HCT116 (cell line): ENCODE results near the gene PWP1. TPM values are rescaled to one million over a fixed set of nuclear protein-coding genes. Genes with fewer than 3 reads are reported as not detected.

Experiments used
- ATAC-seq: fragments of 200-7000 bp; cut with Tn5 transposase; 2 replicates; pipeline ENCODE4 v1.9.1; 2020; ENCODE audit warnings: mild to moderate bottlenecking, moderate library complexity
- BruUV-seq: library from RNA; stranded (reverse); fragments of 400-500 nt; replicated peaks from 2 replicates; lab custom pipeline; 2021; lab: Mats Ljungman, UMichigan
- CTCF ChIA-PET: fragments of 300-600 bp; sonication (Branson Sonifier 250); formaldehyde crosslinking; loops from one replicate; lab custom pipeline; 2021; ENCODE audit warnings: antibody characterized with exemption; lab: Charles Lee
- POLR2A ChIA-PET: fragments of 300-600, 350-600 bp; sonication (Branson Sonifier 250); formaldehyde crosslinking; loops from one replicate; lab custom pipeline; 2021; ENCODE audit warnings: antibody characterized with exemption; lab: Charles Lee
- RAD21 ChIA-PET, 2 experiments: fragments of 300-600 bp; sonication (Branson Sonifier 250); formaldehyde crosslinking; loops; one replicate each; lab custom pipeline; 2023; ENCODE audit warnings: low total read pairs in 2 of 2; ENCODE audit not compliant: uncharacterized antibody in 2 of 2, unreplicated experiment in 2 of 2, low non-redundant PET in 1 of 2; lab: Charles Lee
- DNase-seq: peaks from one replicate; pipeline ENCODE4 v3.0.0-alpha.2; 2010; ENCODE audit warnings: low read depth, low spot score
- H2AFZ ChIP-seq: fragments of 200-600 bp; shearing (Covaris generic), sonication (generic); 2 replicates; pipeline ENCODE4 v1.6.1; 2017; ENCODE audit warnings: low read depth, mixed run types, mixed read lengths, antibody characterized with exemption, low read length; ENCODE audit not compliant: poor library complexity, severe bottlenecking
- H3K27ac ChIP-seq: 2 replicates; pipeline ENCODE4 v1.5.1; 2012; ENCODE audit warnings: low read depth, low read length
- H3K27me3 ChIP-seq: fragments of 200-600 bp; sonication (generic); 2 replicates; pipeline ENCODE4 v1.6.1; 2016; ENCODE audit warnings: mixed run types, low read length, mixed read lengths; ENCODE audit not compliant: insufficient read depth
- H3K36me3 ChIP-seq, 2 experiments: fragments of 200-500 bp in 1 of 2; fragments of 200-600 bp in 1 of 2; sonication (Bioruptor generic) in 1 of 2; sonication (generic) in 1 of 2; 2 replicates each; pipeline versions ENCODE4 v1.5.1 to v1.6.1; 2014 to 2016; ENCODE audit warnings: low read length in 2 of 2, inconsistent platforms in 1 of 2, mixed read lengths in 1 of 2, mixed run types in 1 of 2; ENCODE audit not compliant: insufficient read depth in 2 of 2, control insufficient read depth in 1 of 2
- H3K4me1 ChIP-seq, 2 experiments: fragments of 200-600 bp in 1 of 2; sonication (generic) in 1 of 2; 2 replicates each; pipeline versions ENCODE4 v1.5.1 to v1.6.1; 2012 to 2017; ENCODE audit warnings: low read length in 2 of 2, inconsistent platforms in 1 of 2, mild to moderate bottlenecking in 1 of 2, mixed read lengths in 1 of 2, mixed run types in 1 of 2, moderate library complexity in 1 of 2; ENCODE audit not compliant: insufficient read depth in 2 of 2, control insufficient read depth in 1 of 2
- H3K4me2 ChIP-seq: fragments of 200-600 bp; sonication (generic); 2 replicates; pipeline ENCODE4 v1.6.1; 2017; ENCODE audit warnings: mixed run types, low read length, mixed read lengths
- H3K4me3 ChIP-seq, 2 experiments: fragments of 200-600 bp in 1 of 2; sonication (generic) in 1 of 2; replicated peaks in 1 of 2; 2 replicates each; pipeline ENCODE4 v1.5.1; 2011 to 2016; ENCODE audit warnings: low read length in 2 of 2, control low read depth in 1 of 2, low read depth in 1 of 2, mild to moderate bottlenecking in 1 of 2, mixed read lengths in 1 of 2, mixed run types in 1 of 2
- H3K79me2 ChIP-seq: fragments of 200-600 bp; sonication (generic); 2 replicates; pipeline ENCODE4 v1.6.1; 2017; ENCODE audit warnings: mild to moderate bottlenecking, mixed run types, low read length, moderate library complexity, mixed read lengths; ENCODE audit not compliant: insufficient read depth
- H3K9ac ChIP-seq: fragments of 200-600 bp; sonication (generic); 2 replicates; pipeline ENCODE4 v1.6.1; 2016; ENCODE audit warnings: low read length, mixed read lengths
- H3K9me2 ChIP-seq: fragments of 200-600 bp; sonication (generic), shearing (Covaris generic); 2 replicates; pipeline ENCODE4 v1.6.1; 2017; ENCODE audit warnings: mixed run types, mild to moderate bottlenecking, moderate library complexity; ENCODE audit not compliant: insufficient read depth
- H3K9me3 ChIP-seq, 2 experiments: fragments of 200-500 bp in 1 of 2; fragments of 200-600 bp in 1 of 2; sonication (Bioruptor generic) in 1 of 2; sonication (generic) in 1 of 2; 2 replicates each; pipeline ENCODE4 v1.6.1; 2014 to 2017; ENCODE audit warnings: low read length in 2 of 2, mixed read lengths in 2 of 2, inconsistent platforms in 1 of 2, low read depth in 1 of 2, mild to moderate bottlenecking in 1 of 2, mixed run types in 1 of 2, moderate library complexity in 1 of 2; ENCODE audit not compliant: control insufficient read depth in 1 of 2, insufficient read depth in 1 of 2
- H4K20me1 ChIP-seq: fragments of 200-600 bp; sonication (generic), shearing (Covaris generic); 2 replicates; pipeline ENCODE4 v1.6.1; 2017; ENCODE audit warnings: mixed run types, mild to moderate bottlenecking, moderate library complexity; ENCODE audit not compliant: insufficient read depth
- CBX3 ChIP-seq: IDR thresholded peaks from 2 replicates; pipeline ENCODE4 v1.6.1; 2012; ENCODE audit warnings: low read depth
- CEBPB ChIP-seq: IDR thresholded peaks from 2 replicates; pipeline ENCODE4 v1.6.1; 2012; ENCODE audit warnings: low read depth
- CTCF ChIP-seq, 3 experiments: fragments of 200-600 bp in 1 of 3; sonication (generic) in 1 of 3; IDR thresholded peaks in 2 of 3; conservative IDR thresholded peaks in 1 of 3; 2 replicates each; pipeline ENCODE4 v1.5.1; 2012 to 2017; ENCODE audit warnings: low read depth in 2 of 3, low read length in 2 of 3, antibody characterized with exemption in 1 of 3, borderline replicate concordance in 1 of 3, control low read depth in 1 of 3, mild to moderate bottlenecking in 1 of 3, mixed read lengths in 1 of 3, mixed run types in 1 of 3, moderate library complexity in 1 of 3; ENCODE audit not compliant: insufficient read depth in 1 of 3
- EGR1 ChIP-seq: IDR thresholded peaks from 2 replicates; pipeline ENCODE4 v1.6.1; 2012; ENCODE audit warnings: low read depth
- EZH2phosphoT487 ChIP-seq: fragments of 200-600 bp; IDR thresholded peaks from 2 replicates; pipeline ENCODE4 v1.6.1; 2018; ENCODE audit warnings: antibody characterized with exemption, borderline replicate concordance
- POLR2A ChIP-seq: IDR thresholded peaks from 2 replicates; pipeline ENCODE4 v1.7.0; 2011; ENCODE audit warnings: borderline replicate concordance; ENCODE audit not compliant: insufficient read depth, insufficient read length; ENCODE audit errors: extremely low read depth
- POLR2AphosphoS5 ChIP-seq: IDR thresholded peaks from 2 replicates; pipeline ENCODE4 v1.6.1; 2011; ENCODE audit warnings: mild to moderate bottlenecking, low read depth, low read length, moderate library complexity
- REST ChIP-seq: IDR thresholded peaks from 2 replicates; pipeline ENCODE4 v1.6.1; 2012; ENCODE audit warnings: low read depth
- SP1 ChIP-seq: IDR thresholded peaks from 2 replicates; pipeline ENCODE4 v1.6.1; 2012; ENCODE audit warnings: low read depth
- SRF ChIP-seq: IDR thresholded peaks from 2 replicates; pipeline ENCODE4 v1.6.1; 2012; ENCODE audit warnings: low read depth
- TCF7L2 ChIP-seq: IDR thresholded peaks from 2 replicates; pipeline ENCODE4 v1.7.0; 2011; ENCODE audit warnings: borderline replicate concordance, inconsistent platforms; ENCODE audit not compliant: insufficient read depth, insufficient read length; ENCODE audit errors: extremely low read depth
- YY1 ChIP-seq: IDR thresholded peaks from 2 replicates; pipeline ENCODE4 v1.6.1; 2011; ENCODE audit warnings: low read length, low read depth, moderate library complexity, mild to moderate bottlenecking; ENCODE audit not compliant: insufficient replicate concordance; ENCODE audit errors: extremely low read depth
- ZBTB33 ChIP-seq: IDR thresholded peaks from 2 replicates; pipeline ENCODE4 v1.6.1; 2011; ENCODE audit warnings: mild to moderate bottlenecking, low read length, moderate library complexity; ENCODE audit not compliant: insufficient replicate concordance; ENCODE audit errors: extremely low read depth
- ZNF274 ChIP-seq: fragments of 200-500 bp; sonication (Bioruptor generic); IDR thresholded peaks from 2 replicates; pipeline ENCODE4 v1.6.1; 2014; ENCODE audit warnings: mild to moderate bottlenecking, low read depth, low read length, inconsistent platforms
- intact Hi-C: fragments of 100-400 bp; cut with micrococcal nuclease; formaldehyde crosslinking; loops from 2 replicates; pipeline ENCODE4 v1.10.0; 2022
- total RNA-seq: library from RNA; stranded (reverse); gene quantifications from one replicate; pipeline ENCODE4 v1.2.1, GENCODE V29; 2021; ENCODE audit not compliant: unreplicated experiment

The PWP1 gene
- total RNA-seq, 1 experiment from 2014 or later = 48.2 TPM

GRCh38 chr12:107655281-107656065 lies 30.1 kb upstream of the PWP1 start:
- ChIA-PET POLR2A (interaction anchor here (0.6 kb wide), 1 partner anchor 30 kb away, joined by 3 read pairs; the partner anchor contains the start of gene PWP1), CTCF (interaction anchor here (1.2 kb wide), 1 partner anchor 21 kb away, joined by 9 read pairs; no protein-coding TSS in a partner anchor), RAD21 (no interaction called here)
- intact Hi-C loops = no loop called here
- Histone ChIP-seq H3K9ac (no peak overlapping the region), H3K9me3 (no peaks in the 10 kb centered on the region), H3K4me1 (no peaks in the 10 kb centered on the region), H3K9me2 (no peaks in the 10 kb centered on the region), H4K20me1 (no peaks in the 10 kb centered on the region), H3K27ac (no peak overlapping the region), H2AFZ (no peak overlapping the region), H3K36me3 (no peaks in the 10 kb centered on the region), H3K27me3 (no peaks in the 10 kb centered on the region), H3K4me3 (no peak overlapping the region), H3K4me2 (no peak overlapping the region), H3K79me2 (no peaks in the 10 kb centered on the region)
- no TSS peak for BruUV-seq
- DNase-seq = no peak
- no peak for ATAC-seq
- TF ChIP-seq CEBPB (no peak), TCF7L2 (no peak), EZH2phosphoT487 (no peak), SRF (no peak), CBX3 (no peak), CTCF (IDR thresholded peaks at IDR 0.05 in 2 of 3, conservative IDR thresholded peaks at IDR 0.05 in 1 of 3; ENCODE audit: borderline replicate concordance in 1 of 3, insufficient read depth in 1 of 3, low read depth in 2 of 3, low read length in 2 of 3) (no peak), SP1 (no peak), REST (no peak), POLR2AphosphoS5 (no peak), EGR1 (no peak), ZNF274 (no peak), ZBTB33 (no peak), YY1 (no peak), POLR2A (no peak)
